ENCODE measurements around the gene LAMB4.

Gene LAMB4, protein sequence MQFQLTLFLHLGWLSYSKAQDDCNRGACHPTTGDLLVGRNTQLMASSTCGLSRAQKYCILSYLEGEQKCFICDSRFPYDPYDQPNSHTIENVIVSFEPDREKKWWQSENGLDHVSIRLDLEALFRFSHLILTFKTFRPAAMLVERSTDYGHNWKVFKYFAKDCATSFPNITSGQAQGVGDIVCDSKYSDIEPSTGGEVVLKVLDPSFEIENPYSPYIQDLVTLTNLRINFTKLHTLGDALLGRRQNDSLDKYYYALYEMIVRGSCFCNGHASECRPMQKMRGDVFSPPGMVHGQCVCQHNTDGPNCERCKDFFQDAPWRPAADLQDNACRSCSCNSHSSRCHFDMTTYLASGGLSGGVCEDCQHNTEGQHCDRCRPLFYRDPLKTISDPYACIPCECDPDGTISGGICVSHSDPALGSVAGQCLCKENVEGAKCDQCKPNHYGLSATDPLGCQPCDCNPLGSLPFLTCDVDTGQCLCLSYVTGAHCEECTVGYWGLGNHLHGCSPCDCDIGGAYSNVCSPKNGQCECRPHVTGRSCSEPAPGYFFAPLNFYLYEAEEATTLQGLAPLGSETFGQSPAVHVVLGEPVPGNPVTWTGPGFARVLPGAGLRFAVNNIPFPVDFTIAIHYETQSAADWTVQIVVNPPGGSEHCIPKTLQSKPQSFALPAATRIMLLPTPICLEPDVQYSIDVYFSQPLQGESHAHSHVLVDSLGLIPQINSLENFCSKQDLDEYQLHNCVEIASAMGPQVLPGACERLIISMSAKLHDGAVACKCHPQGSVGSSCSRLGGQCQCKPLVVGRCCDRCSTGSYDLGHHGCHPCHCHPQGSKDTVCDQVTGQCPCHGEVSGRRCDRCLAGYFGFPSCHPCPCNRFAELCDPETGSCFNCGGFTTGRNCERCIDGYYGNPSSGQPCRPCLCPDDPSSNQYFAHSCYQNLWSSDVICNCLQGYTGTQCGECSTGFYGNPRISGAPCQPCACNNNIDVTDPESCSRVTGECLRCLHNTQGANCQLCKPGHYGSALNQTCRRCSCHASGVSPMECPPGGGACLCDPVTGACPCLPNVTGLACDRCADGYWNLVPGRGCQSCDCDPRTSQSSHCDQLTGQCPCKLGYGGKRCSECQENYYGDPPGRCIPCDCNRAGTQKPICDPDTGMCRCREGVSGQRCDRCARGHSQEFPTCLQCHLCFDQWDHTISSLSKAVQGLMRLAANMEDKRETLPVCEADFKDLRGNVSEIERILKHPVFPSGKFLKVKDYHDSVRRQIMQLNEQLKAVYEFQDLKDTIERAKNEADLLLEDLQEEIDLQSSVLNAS (N-terminal part only)

DNA sequence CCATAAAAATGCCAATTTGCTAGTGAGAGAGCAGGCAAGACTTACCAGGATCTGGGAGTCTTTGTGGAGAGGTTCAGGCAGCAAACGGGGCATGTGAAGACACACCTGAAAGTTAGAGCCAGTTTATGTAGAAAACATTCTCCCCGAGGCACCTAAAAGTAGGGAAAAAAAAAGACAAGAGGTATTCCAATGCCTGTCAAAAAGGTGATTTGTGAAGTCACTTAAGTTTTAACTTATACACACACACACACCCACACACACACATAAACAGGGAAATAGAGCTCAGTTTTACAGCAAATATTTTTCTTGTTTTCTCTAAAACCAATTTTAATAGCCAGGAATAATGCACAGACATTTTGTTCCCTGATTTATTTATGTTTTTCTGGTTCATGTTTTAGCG, at the start of gene LAMB4:
Gene LAMB4, minus strand, starts transcription at position 101 of the 400 bp plus-strand sequence. CDS start 7,197 bp downstream, outside the sequence.
- no peak for DNase-seq (ENCODE audit: low spot score)

DNA sequence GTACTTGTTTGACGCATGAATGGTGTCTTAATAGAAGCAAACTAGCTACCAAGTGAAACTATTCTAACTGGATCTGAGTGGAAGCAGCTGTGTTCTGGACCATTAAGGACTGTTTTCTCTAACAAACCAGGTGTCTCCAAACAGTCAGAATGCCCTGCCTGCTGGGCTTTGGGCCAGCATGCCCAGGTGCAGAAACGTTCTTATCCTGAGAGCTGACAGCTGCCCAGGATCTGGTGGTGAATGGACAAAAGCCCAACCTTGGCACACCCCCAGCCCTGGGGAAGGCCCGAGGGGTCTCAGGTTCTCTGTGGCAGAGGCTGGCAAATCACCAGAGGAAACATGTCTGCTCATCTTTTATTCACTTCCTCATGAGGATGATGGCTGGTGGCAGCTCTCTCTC, 48.2 kb upstream of the LAMB4 start:
- no peak for DNase-seq (ENCODE audit: low spot score)

DNA sequence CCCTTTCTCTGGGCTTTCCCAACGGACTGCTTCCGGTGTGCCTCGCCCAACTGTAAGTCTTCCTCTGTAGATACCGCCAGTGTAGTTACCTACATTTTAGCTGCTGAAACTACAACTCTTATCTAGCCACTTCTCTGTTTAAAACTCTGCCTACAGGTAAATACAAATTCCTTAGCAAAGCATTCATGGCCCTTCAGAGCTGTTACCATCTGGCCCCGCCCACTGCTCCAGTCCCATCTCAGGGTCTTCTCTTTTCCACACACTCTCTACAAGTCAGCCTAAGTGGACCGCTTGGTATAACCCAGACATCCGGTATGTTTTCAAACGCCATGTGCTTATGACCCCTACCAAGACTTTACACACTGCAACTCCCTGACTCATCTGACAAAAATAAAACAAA, 41.0 kb upstream of the LAMB4 start:
- DNase-seq (ENCODE audit: low spot score), result no peak

DNA sequence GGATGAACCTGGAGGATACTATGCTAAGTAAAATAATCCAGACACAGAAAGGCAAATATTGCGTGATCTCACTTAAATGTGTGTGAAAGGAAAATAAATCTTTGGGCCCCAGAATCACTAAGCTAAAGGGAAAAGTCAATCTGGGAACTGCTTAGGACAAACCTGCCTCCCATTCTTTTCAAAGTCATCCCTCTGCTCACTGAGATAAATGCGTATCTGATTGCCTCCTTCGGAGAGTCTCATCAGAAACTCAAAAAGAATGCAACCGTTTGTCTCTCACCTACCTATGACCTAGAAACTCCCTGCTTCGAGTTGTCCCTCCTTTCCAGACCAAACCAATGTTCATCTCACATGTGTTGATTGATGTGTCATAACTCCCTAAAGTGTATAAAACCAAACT, 40.1 kb upstream of the LAMB4 start:
- no peak for DNase-seq (ENCODE audit: low spot score)

DNA sequence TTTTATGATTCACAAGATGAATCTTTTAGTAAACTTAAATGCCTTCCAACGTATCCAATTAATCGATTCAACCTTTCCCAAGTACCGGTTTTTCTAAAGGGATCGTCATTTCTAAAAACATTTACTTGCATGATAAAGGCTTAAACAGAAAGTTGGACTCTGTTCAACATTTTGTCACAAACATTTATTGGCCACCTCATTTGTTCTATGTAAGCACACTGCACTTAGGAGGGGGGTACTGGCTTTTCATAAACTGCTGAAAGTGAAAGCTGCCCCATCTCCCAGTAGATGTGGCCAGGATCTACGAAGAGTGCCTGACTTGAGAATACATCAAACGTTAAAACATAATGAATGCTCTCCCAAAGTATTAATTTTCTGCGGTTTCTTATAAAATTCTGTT, 37.3 kb upstream of the LAMB4 start:
- no peak for DNase-seq (ENCODE audit: low spot score)

DNA sequence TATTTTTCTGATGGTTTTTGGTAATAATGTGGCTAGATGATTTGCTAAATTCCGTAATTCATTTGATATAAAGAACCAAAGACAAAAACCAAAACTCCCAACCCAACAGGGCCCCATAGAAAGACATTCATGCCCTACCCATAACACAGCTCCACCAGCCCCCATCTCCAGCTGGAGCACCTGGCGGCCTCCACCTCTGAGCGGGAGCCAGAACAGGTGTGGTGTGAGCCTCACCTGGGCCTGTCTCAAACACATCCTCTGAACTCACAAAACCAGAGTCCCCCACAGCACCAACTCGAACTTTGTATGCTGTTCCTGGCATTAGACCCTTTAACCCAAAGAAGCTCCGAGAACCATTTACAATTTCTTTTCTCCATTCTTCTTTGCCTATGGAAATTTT, 36.5 kb upstream of the LAMB4 start:
- DNase-seq (ENCODE audit: low spot score), result no peak

DNA sequence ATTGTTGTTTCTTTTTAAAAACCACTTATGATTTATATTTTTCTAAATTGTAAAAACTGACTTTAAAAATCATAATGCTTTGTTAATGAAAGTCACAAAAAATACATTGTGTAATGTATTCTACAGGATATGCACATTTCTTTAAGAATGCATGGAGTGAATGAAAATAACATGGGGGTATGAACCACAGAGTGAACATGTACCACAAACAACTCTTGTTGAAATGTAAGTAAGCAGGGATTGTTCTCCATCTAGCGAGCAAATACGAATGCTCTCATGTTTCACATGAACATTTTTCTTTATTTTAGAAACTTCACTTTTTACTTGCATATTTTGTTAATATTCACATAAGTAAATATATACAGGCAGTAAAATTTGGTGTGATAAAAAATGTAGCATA, 35.6 kb upstream of the LAMB4 start:
- no peak for DNase-seq (ENCODE audit: low spot score)

DNA sequence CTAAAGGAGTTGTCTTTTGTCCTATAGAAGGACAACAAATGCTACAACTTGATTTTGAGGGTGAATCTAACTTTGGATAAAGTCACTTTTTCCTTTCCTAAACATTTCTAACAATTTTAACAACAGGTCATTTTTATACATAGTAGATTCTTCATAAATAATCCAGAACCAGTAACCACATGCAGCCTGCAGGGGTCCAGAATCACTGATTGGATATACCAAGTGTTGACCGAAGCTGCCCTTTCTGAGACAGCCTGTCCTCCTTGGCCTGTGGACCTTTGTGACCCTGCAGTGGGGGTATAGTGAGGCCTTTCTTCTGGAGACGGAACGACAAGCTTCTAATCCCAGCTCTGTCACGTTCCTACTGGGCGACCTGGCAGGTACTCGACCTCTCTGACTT, 34.8 kb upstream of the LAMB4 start:
- no peak for DNase-seq (ENCODE audit: low spot score)

DNA sequence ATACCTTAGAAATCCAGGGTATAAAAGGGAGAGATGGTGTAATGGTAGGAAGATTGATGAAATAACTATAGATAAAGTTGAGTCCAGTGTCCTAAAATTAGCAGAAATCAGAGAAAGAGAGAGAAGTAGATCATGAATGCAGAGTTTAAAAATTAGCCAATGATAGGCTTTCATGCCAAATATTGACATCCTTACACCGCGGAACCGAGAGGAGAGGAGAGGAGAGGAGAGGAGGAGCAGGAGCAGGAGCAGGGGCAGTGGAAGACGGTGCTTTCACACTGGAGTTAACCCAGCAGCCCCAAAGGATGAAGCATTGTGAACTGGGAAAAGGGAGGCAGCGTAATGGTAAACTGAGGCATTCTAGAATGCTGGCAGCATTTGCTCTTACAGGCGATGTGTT, 34.2 kb upstream of the LAMB4 start:
- no peak for DNase-seq (ENCODE audit: low spot score)

DNA sequence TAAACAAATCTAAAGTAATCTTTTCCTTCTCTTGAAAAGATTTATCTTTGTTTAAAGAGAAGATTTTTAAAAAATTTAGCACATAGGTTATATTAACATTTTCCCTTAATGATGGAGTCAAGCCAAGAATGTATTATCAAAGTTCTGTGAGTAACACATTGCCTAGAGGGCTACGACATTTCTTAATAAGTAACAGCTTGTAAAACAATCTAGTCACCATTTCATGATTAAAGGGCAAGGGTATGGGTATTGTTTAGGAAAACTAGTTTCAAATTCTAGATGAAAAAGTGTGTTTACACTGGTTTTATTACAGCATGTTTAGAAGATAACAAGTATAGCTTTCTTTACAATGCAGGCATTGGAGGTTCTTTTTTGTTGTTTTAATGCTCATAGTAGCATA, 28.6 kb upstream of the LAMB4 start:
- no peak for DNase-seq (ENCODE audit: low spot score)

DNA sequence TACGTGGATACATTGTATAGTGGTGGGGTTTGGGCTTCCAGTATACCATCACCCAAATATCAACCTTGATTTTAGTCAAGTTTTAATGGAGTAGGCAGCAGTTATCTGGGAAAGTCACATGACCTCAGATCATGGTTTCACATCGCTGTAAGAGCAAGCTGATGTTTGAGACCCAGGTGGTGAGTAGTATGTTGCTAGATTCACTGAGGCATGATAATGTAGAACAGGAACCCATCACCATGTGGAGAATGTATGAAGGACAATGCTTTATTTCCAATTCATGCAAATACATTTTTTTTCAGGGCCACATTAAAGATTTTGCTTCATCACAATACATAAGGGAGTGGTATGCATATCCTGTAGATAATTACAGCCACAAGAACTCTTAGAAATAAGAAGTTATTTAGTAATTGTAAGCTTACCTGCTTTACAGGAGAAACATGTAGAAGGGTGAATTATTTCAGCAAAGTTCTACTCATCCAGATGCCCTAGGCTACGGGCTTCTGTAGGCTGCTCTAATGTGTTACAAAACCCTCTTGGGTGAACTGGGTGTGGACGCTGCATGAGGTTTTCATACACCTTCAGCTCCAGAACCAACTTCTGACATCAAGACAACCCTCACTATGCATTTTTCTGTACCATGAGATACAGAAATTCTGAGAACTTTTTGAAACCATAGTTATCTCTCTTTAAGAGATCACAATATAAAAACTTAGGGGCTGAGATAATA, 27.6 kb upstream of the LAMB4 start:
- DNase-seq (ENCODE audit: low spot score), result no peak

DNA sequence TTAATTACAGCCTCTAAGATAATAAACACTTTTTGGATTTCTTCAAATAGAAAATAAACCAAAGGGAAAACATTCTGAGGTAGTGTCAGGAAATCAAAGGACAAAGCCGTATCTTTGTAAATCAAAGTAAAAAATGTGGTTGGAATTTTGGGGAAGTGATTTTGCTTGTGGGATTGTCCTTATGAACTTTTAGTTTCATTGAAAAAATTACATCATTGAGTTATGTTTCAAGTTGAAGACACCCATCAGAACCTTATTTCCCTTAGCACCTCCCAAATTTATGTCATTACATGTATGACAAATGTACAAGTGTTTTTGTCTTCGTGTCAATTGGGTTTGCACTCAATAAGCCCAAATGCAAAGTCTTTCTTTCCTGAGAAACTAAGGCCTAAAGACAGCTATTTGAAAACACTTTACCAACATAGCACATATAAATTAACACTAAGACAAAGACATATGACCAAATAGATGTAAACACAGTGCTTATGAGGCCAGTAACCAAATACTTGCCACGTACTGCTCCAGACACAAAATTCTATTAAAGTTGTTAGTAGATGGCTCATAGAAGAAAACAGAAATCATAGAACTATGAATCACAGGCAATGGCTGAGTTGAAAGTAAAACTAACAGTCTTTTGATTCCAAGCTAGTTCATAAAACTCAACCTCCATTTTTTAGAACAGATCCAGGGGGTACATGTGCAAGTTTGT, 26.9 kb upstream of the LAMB4 start:
- DNase-seq (ENCODE audit: low spot score), result no peak

DNA sequence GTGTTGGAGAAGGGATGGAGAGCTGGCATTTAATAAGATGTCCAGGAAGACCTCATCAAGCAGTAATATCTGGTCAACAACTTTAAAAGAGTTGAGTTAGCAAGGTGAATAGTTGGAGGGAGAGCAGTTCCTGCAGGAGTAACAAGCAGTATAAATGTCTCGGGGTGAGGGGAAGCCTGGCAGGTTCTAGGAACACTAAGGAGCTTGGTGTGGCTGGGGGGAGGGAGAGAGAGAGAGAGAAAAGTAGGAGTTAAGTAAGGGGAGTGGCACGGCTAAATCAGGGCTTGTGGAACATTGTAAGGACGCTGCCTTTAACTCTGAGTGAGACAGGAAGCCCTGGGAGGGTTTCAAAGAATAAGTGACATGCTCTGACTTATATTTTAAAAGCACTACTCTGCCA, 22.0 kb upstream of the LAMB4 start:
- no peak for DNase-seq (ENCODE audit: low spot score)

DNA sequence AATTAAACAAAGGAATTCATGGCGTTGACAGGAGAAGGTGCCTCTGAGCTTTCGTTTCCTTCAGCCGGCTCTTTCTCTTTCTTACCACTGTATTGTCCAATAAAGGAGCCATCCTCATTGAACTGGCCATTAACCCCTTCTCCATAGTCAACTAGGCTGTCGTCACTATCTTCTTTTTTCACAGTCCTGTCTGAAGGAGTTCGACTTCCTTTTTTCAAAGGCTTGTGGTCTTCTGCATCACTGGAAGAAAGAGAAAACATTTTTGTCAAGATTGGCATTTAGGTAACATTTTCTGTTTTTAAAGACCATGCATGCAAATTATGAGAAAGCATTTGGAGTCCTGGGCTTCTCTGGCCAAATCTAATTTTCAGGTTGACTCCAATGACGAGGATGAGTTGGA, 19.7 kb upstream of the LAMB4 start:
- DNase-seq (ENCODE audit: low spot score), result no peak

DNA sequence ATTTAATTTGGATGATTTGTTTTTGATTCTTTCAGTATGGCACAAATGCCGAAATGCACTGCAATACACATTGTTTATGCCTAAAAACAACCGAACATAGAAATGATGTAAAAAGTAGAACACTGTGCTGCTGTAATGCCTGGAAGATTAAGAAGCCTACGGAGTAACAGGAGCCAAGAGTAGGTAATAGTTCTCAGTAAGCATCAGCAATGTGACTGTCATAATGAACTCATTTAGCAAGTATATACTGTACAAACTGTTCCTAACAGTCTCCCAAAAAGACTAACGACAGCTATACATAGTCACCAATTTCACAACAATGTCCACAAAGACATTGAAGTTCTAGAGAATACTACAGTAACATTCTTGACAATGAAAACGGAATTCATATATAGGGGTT, 19.0 kb upstream of the LAMB4 start:
- DNase-seq (ENCODE audit: low spot score), result no peak

DNA sequence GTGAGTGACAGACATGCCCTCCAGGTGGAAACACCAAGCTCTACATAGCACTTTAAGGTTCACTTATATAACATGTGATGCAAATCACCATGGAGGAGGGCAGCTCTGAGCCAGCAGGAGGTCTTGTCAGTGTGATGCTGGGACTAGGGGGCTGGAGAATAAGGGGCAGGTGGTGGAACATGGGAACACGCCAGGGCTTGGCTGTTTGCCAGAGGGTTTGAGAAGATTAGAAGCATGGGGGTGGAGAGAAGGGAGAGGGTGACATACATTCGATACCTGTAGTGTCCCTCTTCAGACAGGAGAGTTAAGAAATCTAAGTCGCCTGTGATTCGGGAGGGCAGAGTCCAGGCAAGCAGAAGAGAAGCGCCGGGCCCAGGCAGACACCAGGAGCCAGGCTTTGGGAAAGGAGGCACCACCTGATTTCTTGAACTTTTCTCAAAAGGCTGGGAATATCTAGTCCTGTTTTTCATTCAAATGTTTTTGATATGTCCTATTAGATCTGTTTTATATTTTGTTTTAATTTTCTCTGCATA, 16.9 kb upstream of the LAMB4 start:
- no peak for DNase-seq (ENCODE audit: low spot score)

DNA sequence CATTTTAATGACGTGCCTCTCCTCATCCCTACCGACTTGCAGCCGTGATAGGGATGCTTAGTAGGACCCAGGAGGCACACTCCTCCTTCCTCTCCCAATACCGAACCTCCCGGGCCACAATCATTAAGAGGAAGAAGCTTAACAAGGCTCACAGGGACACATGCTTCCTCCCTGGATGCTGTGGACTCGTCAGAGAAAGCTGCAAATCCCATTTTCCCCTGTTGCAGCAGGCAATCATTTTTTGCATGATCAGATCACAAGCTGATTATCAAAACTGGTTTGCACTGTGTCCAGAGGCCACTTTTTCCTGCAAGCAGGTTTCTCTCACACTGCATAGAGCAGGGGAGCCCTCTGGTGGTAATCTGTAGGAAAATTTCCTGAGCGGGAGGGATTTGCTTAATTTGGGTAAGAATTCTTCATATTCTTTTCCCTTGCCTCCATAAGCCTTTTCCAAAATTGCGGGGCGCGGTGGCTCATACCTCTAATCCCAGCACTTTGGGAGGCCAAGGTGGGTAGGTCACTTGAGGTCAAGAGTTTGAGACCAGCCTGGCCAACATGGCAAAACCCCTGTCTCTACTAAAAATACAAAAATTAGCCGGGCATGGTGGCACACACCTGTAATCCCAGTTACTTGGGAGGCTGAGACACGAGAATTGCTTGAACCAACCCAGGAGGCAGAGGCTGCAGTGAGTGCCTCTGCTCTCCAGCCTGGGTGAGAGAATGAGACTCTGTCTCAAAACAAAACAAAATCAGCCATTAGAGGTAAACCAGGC, 16.1 kb upstream of the LAMB4 start:
- DNase-seq (ENCODE audit: low spot score), result peak; percentile 31

DNA sequence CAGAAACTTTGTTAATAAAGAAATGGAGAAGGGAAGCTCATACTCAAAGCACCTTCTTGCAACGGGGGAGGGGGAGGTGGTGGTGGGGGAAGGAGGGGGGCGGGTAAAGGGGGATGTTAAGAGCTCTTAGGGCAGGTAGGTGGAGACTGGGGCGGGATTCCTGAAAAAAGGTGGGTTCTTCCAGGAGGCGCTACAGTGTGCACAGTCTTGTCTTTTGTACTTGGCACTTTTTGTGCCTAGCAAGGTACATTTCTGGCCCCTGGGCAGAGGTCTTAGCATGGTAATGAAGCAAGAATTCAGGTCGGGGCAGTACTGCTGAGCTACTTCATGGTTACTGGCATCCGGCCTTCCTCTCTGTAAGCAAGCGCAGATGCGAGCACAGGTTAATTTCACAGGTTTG, 15.2 kb upstream of the LAMB4 start:
- DNase-seq (ENCODE audit: low spot score), result no peak

DNA sequence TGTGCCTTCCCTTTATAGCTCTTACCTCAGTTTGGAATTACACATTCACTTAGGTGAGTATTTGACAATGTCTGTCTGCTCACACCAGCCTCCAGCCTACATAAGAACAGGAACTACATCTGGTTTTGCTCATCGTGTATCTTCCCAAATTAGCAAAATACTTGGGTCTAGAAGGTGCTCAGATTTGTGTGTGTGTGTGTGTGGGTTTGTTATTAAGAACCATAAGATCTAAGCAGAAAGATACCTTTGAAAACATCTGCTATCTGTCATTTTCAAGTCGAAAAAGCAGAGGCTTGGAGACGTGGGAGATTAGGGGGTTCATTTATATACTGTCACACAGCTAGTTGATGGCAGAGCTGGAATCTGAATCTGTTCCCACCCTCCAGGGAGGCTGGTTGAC, 14.8 kb upstream of the LAMB4 start:
- no peak for DNase-seq (ENCODE audit: low spot score)
